Omental fat pad (tissue), 4 donors: ENCODE measurements around the gene BCL2. TPM values are rescaled to one million over a fixed set of nuclear protein-coding genes. Genes with fewer than 3 reads are reported as not detected.

ENCODE experiments used
- ATAC-seq: fragments of 150-250 bp; one replicate; pipeline ENCODE4 v1.9.1; 2016; ENCODE audit warnings: mild to moderate bottlenecking, moderate library complexity; ENCODE audit not compliant: low FRiP score
- DNase-seq: peaks from one replicate; pipeline ENCODE4 v3.0.0-alpha.2; 2019; ENCODE audit warnings: low spot score
- total RNA-seq, 4 donors: library from RNA; depleted of rRNA; stranded (reverse); fragments of >200 nt; gene quantifications; one replicate each; pipeline ENCODE4 v1.1.0, GENCODE V29; 2016
- TF ChIP-seq, protein P1 (sequence below), 3 donors: fragments of 450-650 bp; IDR thresholded peaks; one replicate each; pipeline ENCODE4 v1.5.1; 2016 to 2017; ENCODE audit warnings: antibody characterized with exemption in 3 of 3, mild to moderate bottlenecking in 3 of 3, moderate library complexity in 2 of 3

The BCL2 gene
- total RNA-seq, 4 donors from 2014 or later: 18.4 to 84.5 (median 30.2) TPM

DNA sequence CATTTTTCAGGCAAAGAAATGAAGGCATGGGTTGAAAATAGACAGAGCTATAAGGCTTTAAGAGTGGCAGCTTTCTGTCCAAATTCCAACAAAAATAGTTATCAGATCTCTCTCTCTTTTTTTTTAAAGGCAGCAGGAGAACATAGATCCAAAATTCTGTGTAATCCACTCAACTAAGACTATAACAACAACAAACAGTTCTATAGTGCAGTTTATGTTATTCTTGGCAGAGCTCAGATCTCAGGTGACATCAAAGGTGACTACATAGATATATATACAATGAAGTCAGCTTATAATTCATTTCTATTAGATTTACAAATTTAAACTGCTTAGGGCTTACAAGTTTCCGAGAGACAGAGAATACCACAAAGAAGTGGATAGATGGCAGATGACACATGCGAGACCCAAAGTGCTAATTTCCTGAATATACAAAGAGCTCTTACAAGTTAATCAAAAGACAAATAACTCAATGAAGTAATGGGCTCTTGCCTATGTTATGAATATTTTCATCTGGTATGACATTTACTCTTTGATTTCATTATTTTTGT lies 223.2 kb downstream of the BCL2 start:
- TF ChIP-seq, protein P1, sequence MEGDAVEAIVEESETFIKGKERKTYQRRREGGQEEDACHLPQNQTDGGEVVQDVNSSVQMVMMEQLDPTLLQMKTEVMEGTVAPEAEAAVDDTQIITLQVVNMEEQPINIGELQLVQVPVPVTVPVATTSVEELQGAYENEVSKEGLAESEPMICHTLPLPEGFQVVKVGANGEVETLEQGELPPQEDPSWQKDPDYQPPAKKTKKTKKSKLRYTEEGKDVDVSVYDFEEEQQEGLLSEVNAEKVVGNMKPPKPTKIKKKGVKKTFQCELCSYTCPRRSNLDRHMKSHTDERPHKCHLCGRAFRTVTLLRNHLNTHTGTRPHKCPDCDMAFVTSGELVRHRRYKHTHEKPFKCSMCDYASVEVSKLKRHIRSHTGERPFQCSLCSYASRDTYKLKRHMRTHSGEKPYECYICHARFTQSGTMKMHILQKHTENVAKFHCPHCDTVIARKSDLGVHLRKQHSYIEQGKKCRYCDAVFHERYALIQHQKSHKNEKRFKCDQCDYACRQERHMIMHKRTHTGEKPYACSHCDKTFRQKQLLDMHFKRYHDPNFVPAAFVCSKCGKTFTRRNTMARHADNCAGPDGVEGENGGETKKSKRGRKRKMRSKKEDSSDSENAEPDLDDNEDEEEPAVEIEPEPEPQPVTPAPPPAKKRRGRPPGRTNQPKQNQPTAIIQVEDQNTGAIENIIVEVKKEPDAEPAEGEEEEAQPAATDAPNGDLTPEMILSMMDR (IDR thresholded peaks at IDR 0.05): no peak
- ATAC-seq: no peak
- no peak for DNase-seq

DNA sequence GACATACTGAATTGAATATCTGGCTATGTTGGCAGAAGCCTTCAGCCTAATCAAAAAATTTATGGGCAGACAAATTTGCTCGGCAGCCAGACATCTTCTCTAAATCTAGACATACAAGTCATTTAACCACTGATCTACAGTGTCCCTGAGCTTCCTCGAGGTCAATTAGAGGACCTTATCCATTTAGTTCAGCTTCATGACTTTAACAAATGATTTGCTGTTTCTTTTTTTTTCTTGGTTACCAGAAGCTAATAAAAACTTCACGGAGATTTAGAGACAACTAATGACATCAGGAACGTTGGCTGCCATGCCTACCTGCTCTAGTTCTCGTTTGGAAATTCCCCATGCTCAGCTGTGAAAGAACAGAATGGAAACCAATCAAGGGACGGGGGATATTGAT lies 223.8 kb downstream of the BCL2 start:
- DNase-seq (no peak), ATAC-seq (no peak)
- TF ChIP-seq, protein P1 (IDR thresholded peaks at IDR 0.05): no peak

DNA sequence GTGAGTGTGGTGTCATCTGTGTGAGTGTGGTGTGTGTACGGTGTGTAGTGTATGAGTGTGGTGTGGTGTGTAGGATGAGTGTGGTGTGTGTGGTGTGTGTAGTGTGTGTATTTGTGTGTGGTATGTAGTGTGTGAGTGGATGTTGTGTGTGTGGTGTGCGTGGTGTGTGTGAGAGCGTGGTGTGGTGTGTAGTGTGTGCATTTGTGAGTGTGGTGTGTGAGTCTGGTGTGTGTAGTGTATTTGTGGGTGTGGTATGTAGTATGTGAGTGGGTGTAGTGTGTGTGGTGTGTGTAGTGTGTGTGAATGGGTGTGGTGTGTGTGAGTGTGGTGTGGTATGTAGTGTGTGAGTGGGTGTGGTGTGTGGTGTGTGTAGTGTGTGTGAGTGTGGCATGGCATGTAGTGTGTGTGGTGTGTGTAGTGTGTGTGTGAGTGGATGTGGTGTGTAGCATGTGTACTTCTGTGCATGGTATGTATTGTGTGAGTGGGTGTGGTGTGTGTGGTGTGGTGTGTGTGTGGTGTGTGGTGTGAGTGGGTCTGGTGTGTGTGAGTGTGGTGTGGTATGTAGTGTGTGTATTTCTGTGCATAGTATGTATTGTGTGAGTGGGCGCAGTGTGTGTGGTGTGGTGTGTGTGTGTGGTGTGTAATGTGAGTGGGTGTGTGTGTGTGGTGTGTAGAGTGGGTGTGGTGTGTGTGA lies 227.8 kb downstream of the BCL2 start:
- TF ChIP-seq, protein P1 (IDR thresholded peaks at IDR 0.05): no peak
- DNase-seq: no peak
- ATAC-seq: no peak

GRCh38 chr18:63090334-63090733 lies 229.2 kb downstream of the BCL2 start:
- no peak for DNase-seq
- peak; percentile 84 for ATAC-seq
- TF ChIP-seq, protein P1 (IDR thresholded peaks at IDR 0.05): no peak

DNA sequence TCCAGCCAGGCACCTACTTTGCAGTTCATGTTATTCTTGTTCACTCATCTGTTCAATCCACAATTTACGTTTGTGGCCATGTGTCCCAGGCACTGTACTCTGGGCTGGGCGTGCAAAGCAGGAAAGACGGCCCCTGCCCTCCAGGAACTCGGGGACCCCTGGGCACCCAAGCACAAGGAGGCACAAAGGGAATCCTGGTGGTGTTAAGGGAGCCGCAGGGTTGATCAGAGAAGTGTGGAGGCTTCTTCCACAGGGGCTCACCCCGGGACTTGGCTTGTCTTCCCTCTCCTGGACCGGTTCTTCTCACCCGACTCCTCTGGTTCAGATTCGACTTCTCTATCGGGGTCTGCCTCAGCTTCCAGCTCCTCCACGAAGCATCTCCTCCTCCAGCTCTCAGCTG lies 230.5 kb downstream of the BCL2 start:
- ATAC-seq: no peak
- TF ChIP-seq, protein P1 (IDR thresholded peaks at IDR 0.05): no peak

DNA sequence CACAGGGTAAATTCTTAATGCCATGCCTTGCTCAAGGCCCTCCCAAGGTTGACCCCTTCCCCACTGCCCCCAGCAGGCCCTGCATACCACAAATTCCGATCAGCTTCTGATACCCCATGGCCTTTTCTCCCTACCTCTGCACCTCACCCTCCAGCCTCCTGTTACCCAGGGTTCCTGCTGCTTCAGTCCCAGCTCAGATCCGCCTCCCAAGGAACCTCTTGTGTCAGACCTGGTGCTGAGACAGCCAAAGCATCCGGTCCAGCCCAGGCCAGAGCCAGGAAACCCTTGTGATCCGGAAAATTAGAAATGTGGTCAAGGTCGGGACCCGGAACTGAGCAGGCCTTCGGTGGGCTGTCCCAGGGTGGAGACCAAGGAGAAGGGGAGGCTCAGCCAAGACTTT lies 231.3 kb downstream of the BCL2 start:
- DNase-seq (no peak), ATAC-seq (no peak)
- TF ChIP-seq, protein P1 (IDR thresholded peaks at IDR 0.05): no peak

More for the DNA sequence above, 230.5 kb downstream of the BCL2 start:
- no peak for DNase-seq
